ENCODE data around the gene POLR1B. TPM values are rescaled to one million over a fixed set of nuclear protein-coding genes. Genes with fewer than 3 reads are reported as not detected.

POLR1B gene
- total RNA-seq (2014; rRNA removed; shearing (Covaris generic)): 30.1 and 34.1 TPM in 2 replicates

GRCh38 chr2:112542123-112542983, at the start of gene POLR1B:
TSS of gene POLR1B (plus strand) at chr2:112542465. CDS start at chr2:112542495, 30 bp downstream.

GRCh38 chr2:112584134-112584890, 42.0 kb downstream of the POLR1B start, which contains the start of gene CHCHD5:
TSS of gene CHCHD5 (plus strand) at chr2:112584609. CDS start at chr2:112584648, 39 bp downstream.

Small RNA genes lying within 50 kb of the gene (small RNA-seq; reads per million reads assigned to genes)
- not detected for gene RF00019

Other genes starting within 250 kb of the POLR1B start
- gene RGPD8, start 108.8 kb upstream of the POLR1B start, total RNA-seq (2014; rRNA removed; shearing (Covaris generic)): 5.0 and 6.9 TPM in 2 replicates
- 23.3 and 30.4 TPM in 2 replicates for gene TTL, start 60.3 kb upstream of the POLR1B start, total RNA-seq (2014; rRNA removed; shearing (Covaris generic))
- gene CHCHD5, start 42.1 kb downstream of the POLR1B start, total RNA-seq (2014; rRNA removed; shearing (Covaris generic)): 20.5 and 28.5 TPM in 2 replicates
- gene SLC20A1, start 103.5 kb downstream of the POLR1B start, total RNA-seq (2014; rRNA removed; shearing (Covaris generic)): 209 and 237 TPM in 2 replicates
- not detected in 2 replicates for gene NT5DC4, start 178.6 kb downstream of the POLR1B start, total RNA-seq (2014; rRNA removed; shearing (Covaris generic))
- gene CKAP2L, start 222.1 kb downstream of the POLR1B start, total RNA-seq (2014; rRNA removed; shearing (Covaris generic)): 14.0 and 17.8 TPM in 2 replicates
- gene IL1A, start 242.0 kb downstream of the POLR1B start, total RNA-seq (2014; rRNA removed; shearing (Covaris generic)): 4.2 and 8.8 TPM in 2 replicates